Esophagus (tissue), 2 donors: Measurements from ENCODE around the gene YTHDF1. TPM values are rescaled to one million over a fixed set of nuclear protein-coding genes. Genes with fewer than 3 reads are reported as not detected.
A peak's percentile ranks its signal among the peaks of the same experiment; 100 is the strongest.
"Not testable (repeated sequence)": the region's sequence is repeated elsewhere in the genome, so short reads cannot be mapped to it uniquely, and the experiment has no call there.

Experiments used
- H3K27ac ChIP-seq, 2 donors: one replicate each; pipeline ENCODE4 v1.5.1; 2013; ENCODE audit warnings: low read depth in 2 of 2, mild to moderate bottlenecking in 2 of 2, inconsistent platforms in 1 of 2, low read length in 1 of 2, moderate library complexity in 1 of 2
- H3K27me3 ChIP-seq, 2 donors: one replicate each; pipeline ENCODE4 v1.6.1; 2013; ENCODE audit warnings: low read length in 2 of 2, control low read depth in 1 of 2, mild to moderate bottlenecking in 1 of 2; ENCODE audit not compliant: insufficient read depth in 2 of 2, control insufficient read depth in 1 of 2
- H3K36me3 ChIP-seq, 2 donors: one replicate each; pipeline ENCODE4 v1.6.1; 2013; ENCODE audit warnings: low read length in 1 of 2; ENCODE audit not compliant: control insufficient read depth in 2 of 2, insufficient read depth in 2 of 2
- H3K4me1 ChIP-seq, 2 donors: one replicate each; pipeline ENCODE4 v1.6.1; 2013; ENCODE audit warnings: low read length in 1 of 2; ENCODE audit not compliant: control insufficient read depth in 2 of 2, insufficient read depth in 2 of 2
- H3K4me3 ChIP-seq, 2 donors: one replicate each; pipeline ENCODE4 v1.5.1; 2013; ENCODE audit warnings: low read length in 2 of 2, mild to moderate bottlenecking in 2 of 2, low read depth in 1 of 2, moderate library complexity in 1 of 2
- H3K9me3 ChIP-seq, 2 donors: one replicate each; pipeline ENCODE4 v1.6.1; 2013; ENCODE audit warnings: mild to moderate bottlenecking in 2 of 2, low read depth in 1 of 2, low read length in 1 of 2, moderate library complexity in 1 of 2; ENCODE audit not compliant: control insufficient read depth in 2 of 2, insufficient read depth in 1 of 2
- WGBS, 2 donors: extraction: QIAGEN DNeasy Blood & Tissue Kit; methylation state at CpG; one replicate each; pipeline ENCODE4 v1.1.7; 2013; 5-methylcytosine and 5-hydroxymethylcytosine counted together
- polyA plus RNA-seq, 2 donors: library from polyadenylated mRNA; stranded (reverse); fragments of 200-250 nt; gene quantifications; one replicate each; pipeline ENCODE4 v1.2.3, GENCODE V29; 2013
- donor health status: healthy with polysubstance abuse.
- donor health status: Bipolar disorder and iron deficiency.

The YTHDF1 gene
- polyA plus RNA-seq, 2 donors, result 13.1 to 15.7 TPM

GRCh38 chr20:63221400-63222053 lies 5.6 kb upstream of the YTHDF1 start:
- H3K36me3 ChIP-seq, H3K4me3 ChIP-seq, H3K27me3 ChIP-seq, H3K27ac ChIP-seq, H3K4me1 ChIP-seq, H3K9me3 ChIP-seq: not testable (repeated sequence)
- 66 to 71% methylated on average over 12 of the region's 12 CpGs for WGBS, 2 donors

GRCh38 chr20:63220696-63221399 lies 4.9 kb upstream of the YTHDF1 start:
- H3K36me3 ChIP-seq, result no peaks in the 10 kb centered on the region
- H3K4me1 ChIP-seq, result peaks cover 0 to 2% of the 10 kb centered on the region in 2 donors
- H3K4me3 ChIP-seq, result no peak overlapping the region
- H3K27ac ChIP-seq, result no peak overlapping the region
- WGBS, 2 donors, result 54 to 64% methylated on average over 9 of the region's 9 CpGs
- H3K27me3 ChIP-seq, result no peaks in the 10 kb centered on the region
- H3K9me3 ChIP-seq, result no peaks in the 10 kb centered on the region

GRCh38 chr20:63219866-63220521 lies 4.1 kb upstream of the YTHDF1 start:
- Histone ChIP-seq H3K27ac (no peak overlapping the region), H3K4me3 (no peak overlapping the region), H3K27me3 (no peaks in the 10 kb centered on the region), H3K4me1 (peaks cover 4% of the 10 kb centered on the region in 2 donors), H3K36me3 (no peaks in the 10 kb centered on the region), H3K9me3 (no peaks in the 10 kb centered on the region)
- WGBS, 2 donors, result 79 to 81% methylated on average over 25 of the region's 25 CpGs

GRCh38 chr20:63219447-63219821 lies 3.5 kb upstream of the YTHDF1 start:
- peaks cover 5 to 8% of the 10 kb centered on the region in 2 donors for H3K4me1 ChIP-seq
- no peaks in the 10 kb centered on the region for H3K36me3 ChIP-seq
- H3K27ac ChIP-seq, result no peak overlapping the region
- no peaks in the 10 kb centered on the region for H3K27me3 ChIP-seq
- H3K4me3 ChIP-seq, result no peak overlapping the region
- no peaks in the 10 kb centered on the region for H3K9me3 ChIP-seq
- 76 to 80% methylated on average over 8 of the region's 8 CpGs for WGBS, 2 donors

GRCh38 chr20:63218701-63219446 lies 2.9 kb upstream of the YTHDF1 start:
- 73 to 76% methylated on average over 12 to 13 of the region's 13 CpGs for WGBS, 2 donors
- Histone ChIP-seq H3K9me3 (no peaks in the 10 kb centered on the region), H3K4me3 (no peak overlapping the region), H3K27ac (no peak overlapping the region), H3K27me3 (no peaks in the 10 kb centered on the region), H3K36me3 (no peaks in the 10 kb centered on the region), H3K4me1 (peaks cover 5 to 8% of the 10 kb centered on the region in 2 donors)

GRCh38 chr20:63217706-63218105 lies 1.8 kb upstream of the YTHDF1 start:
- WGBS, 2 donors, result 77% methylated on average over 7 of the region's 7 CpGs

GRCh38 chr20:63216849-63217471 lies 1.0 kb upstream of the YTHDF1 start:
- WGBS, 2 donors, result 81 to 82% methylated on average over 13 of the region's 13 CpGs

More at GRCh38 chr20:63217706-63218105, 1.8 kb upstream of the YTHDF1 start:
- Histone ChIP-seq H3K36me3 (peaks cover under 1 to 4% of the 10 kb centered on the region in 2 donors), H3K4me1 (peaks cover 5 to 8% of the 10 kb centered on the region in 2 donors), H3K9me3 (no peaks in the 10 kb centered on the region), H3K4me3 (no peak overlapping the region), H3K27me3 (no peaks in the 10 kb centered on the region), H3K27ac (no peak overlapping the region)

GRCh38 chr20:63215101-63216040 lies 560 bp downstream of the YTHDF1 start:
- WGBS, 2 donors, result 2 to 3% methylated on average over 78 to 81 of the region's 81 CpGs
- peak overlapping the region; percentile 73 to 75 for H3K27ac ChIP-seq
- H3K4me3 ChIP-seq, result peak overlapping the region; percentile 86 to 98
- peaks cover 5 to 8% of the 10 kb centered on the region in 2 donors for H3K4me1 ChIP-seq
- no peaks in the 10 kb centered on the region for H3K9me3 ChIP-seq
- H3K36me3 ChIP-seq, result peaks cover 4 to 10% of the 10 kb centered on the region in 2 donors
- H3K27me3 ChIP-seq, result no peaks in the 10 kb centered on the region

More at GRCh38 chr20:63216849-63217471, 1.0 kb upstream of the YTHDF1 start:
- no peaks in the 10 kb centered on the region for H3K9me3 ChIP-seq
- H3K4me1 ChIP-seq, result peaks cover 5 to 8% of the 10 kb centered on the region in 2 donors
- H3K27ac ChIP-seq, result no peak overlapping the region
- H3K36me3 ChIP-seq, result peaks cover 4 to 7% of the 10 kb centered on the region in 2 donors
- H3K27me3 ChIP-seq, result no peaks in the 10 kb centered on the region
- peak overlapping the region; percentile 86 to 98 for H3K4me3 ChIP-seq
